Dedifferentiated amniotic fluid mesenchymal stem cell (primary cell): Measurements from ENCODE around the gene MYBBP1A.

Source experiments
- DNase-seq: peaks from one replicate; pipeline ENCODE4 v3.0.0-alpha.2; 2016; ENCODE audit errors: extremely low spot score

MYBBP1A gene

DNA sequence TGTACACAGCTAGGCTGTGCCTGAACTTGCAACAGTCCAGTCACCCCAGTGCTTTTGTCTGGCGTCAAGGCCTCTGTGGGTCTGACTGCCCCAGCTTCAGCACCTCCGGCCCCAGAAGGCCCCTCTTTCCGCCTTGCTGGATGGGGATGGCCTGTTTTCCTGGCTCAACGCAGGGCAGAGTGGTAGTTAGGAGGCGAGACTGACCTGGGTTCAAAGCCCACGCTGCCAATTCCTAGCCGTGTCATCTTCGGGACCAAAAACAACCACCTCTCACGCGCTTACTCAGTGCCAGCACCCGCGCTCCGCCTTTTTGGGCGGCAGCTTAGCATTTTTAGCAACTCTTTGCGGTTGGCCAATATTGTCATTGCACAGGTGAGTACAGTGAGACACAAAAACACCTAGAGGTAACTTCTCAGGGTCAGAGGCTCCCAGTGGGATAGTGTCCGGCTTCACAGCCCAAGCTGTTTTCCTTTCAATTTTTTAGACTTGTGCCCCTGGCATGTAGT lies 4.6 kb downstream of the MYBBP1A start:
- no peak for DNase-seq

GRCh38 chr17:4549781-4550533 lies 5.2 kb downstream of the MYBBP1A start:
- DNase-seq = no peak

DNA sequence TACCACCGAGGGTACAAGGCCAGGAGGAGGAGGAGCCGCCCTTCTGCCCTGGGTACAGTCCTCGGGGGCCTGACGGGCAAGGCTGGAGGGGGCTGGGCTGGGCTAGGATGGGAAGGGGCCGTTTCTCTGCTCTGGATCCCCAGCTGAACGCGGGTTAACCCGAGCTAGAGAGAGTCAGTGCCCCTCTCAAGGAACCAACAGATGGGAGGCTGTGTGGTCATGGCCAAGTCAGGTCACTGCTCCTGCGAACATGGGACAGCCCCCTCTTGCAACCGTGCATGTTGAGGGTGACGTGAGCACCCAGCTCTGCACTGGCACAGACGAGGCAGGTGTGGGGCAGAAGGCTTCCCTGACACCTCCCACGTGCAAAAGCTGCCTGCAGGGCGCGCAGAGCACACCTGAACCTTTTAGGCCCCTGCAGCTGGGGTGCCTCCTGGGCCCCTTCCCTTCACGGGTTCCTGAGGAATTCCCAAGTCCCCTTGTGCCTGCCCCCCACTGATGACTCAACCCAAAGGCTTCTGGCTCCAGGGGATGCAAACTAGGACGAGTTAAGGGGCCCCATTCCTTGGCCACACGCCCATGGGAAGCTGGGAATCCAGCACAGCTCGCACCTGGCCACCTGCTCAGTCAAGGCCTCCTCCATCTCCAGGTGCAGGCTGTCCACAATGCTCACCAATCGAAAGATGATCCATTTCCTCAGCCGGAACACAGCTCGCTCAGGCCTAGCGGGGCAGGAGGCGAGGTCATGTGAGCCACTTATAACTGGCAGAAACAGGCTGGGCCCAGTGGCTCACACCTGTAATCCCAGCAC lies 6.3 kb downstream of the MYBBP1A start:
- DNase-seq = no peak

DNA sequence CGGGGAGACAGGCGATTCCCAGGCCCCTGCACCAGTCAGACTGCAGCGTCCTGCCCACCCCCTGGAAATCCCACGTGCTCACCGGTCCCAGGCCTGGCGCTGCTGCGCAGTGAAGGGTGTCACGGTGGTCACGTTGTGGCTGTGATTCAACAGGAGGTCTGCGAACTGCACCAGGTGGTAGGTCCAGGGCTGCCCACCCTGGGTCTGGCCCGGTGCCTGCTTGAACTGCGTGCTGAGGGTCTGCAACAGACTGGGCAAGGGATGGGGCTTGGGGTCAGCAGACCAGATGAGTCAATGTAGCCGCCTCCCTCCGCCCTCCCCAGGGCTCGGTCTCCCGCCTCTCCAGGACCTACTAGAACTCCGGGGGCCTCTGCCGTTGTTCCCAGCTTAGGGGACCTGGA lies 7.1 kb downstream of the MYBBP1A start:
- DNase-seq = no peak

GRCh38 chr17:4547118-4547906 lies 7.9 kb downstream of the MYBBP1A start:
- no peak for DNase-seq

- no peak for DNase-seq
These were observed 9.8 kb downstream of the MYBBP1A start for GRCh38 chr17:4545217-4545951.

GRCh38 chr17:4544951-4545216 lies 10.3 kb downstream of the MYBBP1A start:
- DNase-seq = no peak

GRCh38 chr17:4544135-4544950 lies 10.8 kb downstream of the MYBBP1A start:
- no peak for DNase-seq

DNA sequence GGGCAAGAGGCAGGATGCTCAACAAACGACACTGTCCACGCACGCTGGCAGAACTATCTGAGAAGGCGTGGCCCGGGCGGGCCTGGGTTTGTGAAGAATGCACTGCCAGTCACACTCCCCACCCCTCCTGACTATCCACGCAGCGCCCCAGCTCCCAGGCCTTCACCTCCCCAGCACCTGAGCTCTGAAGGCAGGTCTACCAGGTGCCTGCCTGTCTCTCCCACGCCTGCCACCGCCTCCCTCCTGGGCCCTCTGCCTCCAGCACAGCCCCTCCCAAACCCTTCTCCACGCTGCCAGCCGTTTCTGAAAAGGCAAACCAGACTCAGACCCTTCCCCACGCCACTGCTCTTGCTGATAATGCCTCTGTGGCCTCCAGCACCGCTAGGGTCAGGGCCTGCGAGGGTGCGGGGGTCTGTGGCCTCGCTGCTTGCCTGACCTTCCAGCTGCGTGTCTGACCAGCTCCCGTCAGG lies 11.6 kb downstream of the MYBBP1A start:
- DNase-seq = no peak

- no peak for DNase-seq
These were observed 12.4 kb downstream of the MYBBP1A start for GRCh38 chr17:4542726-4543191.

- no peak for DNase-seq
These were observed 13.0 kb downstream of the MYBBP1A start for GRCh38 chr17:4542003-4542725.

DNA sequence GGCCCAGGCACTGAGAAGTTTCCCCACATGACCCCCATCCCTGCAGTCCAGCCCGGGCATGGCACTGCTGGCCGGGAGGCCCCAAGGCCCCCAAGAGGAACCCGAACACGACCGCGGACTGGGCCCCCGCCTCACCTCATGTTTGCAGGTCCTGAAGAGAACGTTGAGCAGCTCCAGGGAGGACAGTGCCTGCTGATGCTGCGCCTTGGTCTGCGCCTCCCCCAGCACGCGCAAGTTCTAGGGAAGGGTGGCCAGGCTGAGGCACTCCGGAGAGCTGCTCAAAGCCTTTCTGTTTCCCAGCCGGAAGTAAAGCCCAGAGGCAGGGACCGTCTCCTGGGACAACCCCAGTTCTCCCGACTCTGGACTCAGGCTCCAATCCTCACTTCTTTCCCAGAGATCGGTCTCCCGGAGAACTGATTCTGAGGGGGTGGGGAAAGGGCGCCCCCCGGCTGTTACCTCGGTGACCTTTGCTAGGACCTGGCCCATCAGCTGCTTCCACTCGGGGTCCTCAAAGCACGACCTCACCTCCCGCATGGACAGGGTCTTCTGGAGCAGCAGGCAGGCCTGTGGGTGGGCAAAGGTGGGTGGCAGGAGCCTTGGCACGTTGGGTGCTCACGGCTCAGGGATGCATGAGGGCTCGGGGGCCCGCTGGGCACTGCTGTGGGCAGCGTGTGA lies 13.7 kb downstream of the MYBBP1A start:
- DNase-seq = no peak

DNA sequence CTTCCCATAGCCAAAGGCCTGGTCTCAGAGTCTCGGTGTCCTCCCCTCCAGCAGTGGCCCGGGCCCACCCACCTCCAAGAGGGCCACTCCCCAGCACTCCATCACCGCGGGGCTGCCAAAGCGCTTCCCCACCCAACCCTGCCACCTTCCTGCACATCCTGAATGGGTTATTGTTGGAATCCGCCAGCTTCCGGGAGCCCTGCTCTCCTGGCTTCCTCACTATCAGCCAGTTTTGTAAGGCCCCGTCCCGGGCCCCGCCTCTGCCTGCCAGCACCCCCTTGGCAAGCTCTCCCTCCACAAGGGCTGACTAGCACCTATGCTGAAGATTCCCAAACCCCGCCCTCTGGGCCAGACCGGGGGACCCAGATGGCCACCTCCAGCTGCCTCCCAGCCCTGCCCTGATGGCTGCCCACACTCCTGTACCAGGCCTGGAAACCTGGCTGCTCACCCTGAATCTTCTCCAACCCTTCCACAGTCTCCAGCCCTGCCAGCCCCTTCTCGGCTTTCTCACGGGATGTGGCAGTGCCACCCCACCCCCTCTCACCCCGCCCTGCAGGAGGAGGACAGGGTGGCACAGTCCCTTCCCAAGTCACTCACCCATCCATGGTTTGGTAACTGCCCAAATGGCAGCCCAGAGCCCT lies 14.4 kb downstream of the MYBBP1A start:
- no peak for DNase-seq

- no peak for DNase-seq
These were observed 14.9 kb downstream of the MYBBP1A start for GRCh38 chr17:4540224-4540651.

DNA sequence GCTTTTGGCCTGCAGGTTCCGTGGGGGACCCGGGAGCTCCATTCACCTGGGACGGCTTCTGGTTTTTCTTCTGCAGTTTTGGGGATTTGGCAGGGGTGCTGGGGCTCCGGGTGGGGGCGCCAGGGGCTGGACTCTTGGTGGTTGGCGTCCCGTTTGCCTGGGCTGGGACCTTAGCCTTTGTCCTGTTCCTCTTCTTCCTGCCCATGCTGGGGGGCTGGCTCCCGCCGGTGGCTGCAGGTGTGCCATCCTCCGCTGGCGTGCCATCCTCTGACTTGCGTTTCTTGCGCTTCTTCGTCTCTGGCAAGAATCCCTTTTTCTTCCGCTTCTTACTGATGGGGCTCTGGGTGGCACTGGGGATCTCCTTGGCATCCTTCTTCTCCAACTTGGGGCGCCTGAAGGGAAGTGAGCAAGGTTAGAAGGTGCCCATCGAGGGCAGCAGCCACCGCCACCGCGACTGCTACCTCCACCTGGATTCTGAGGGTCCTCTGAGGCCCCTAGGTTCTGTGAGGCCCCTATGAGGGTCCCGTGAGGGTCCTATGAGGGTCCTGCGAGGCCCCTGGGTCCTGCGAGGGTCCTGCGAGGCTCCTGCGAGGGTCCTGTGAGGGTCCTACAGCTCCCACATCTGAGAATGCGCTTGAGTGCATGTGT lies 15.5 kb downstream of the MYBBP1A start:
- no peak for DNase-seq

- DNase-seq = no peak
These were observed 16.2 kb downstream of the MYBBP1A start for GRCh38 chr17:4539025-4539424.

DNA sequence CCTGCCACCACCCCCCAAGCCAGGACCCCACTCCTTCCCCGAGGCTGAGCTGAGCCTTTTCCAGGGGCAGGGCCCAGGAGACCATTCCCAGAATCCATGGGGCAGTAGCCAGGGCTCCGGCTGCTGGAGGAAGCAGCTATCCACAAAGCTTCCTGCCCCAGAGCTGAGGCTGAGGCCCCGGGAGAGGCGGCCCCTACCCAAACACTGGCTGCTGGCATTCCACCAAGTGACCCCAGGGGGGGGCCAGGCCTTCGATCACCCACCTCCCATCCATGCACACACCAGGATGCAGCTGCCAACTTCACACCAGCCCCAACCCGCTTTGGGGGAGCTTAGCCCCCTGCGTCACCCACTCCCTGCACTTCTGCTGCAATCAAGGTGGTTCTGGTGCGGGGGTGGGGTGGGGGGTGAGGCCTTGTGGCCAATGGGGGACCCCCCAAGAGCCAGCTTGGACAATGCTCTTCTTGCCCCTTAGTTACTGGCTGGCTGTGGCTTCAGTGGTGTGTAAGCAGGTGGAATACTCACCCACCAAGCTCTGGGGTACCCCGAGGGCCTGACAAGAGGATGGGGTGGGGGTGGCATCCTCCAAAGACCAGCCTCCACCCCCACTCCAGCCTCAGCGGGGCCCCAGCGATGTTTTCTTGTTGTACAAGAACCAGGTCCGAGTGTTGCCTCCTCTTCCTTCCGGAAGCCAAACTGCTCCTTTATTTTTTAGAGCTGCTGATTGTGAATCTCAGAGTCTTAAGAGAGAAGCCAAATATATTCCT lies 16.8 kb downstream of the MYBBP1A start:
- DNase-seq = no peak
